SH-SY5Y (cell line): Measurements from ENCODE around the gene KPTN.

ENCODE experiments used
- GATA2 ChIP-seq: IDR thresholded peaks from 2 replicates; pipeline ENCODE4 v1.6.1; 2011; ENCODE audit warnings: mild to moderate bottlenecking, low read depth, low read length
- GATA3 ChIP-seq: IDR thresholded peaks from 2 replicates; pipeline ENCODE4 v1.6.1; 2011; ENCODE audit warnings: low read depth, mild to moderate bottlenecking, low read length, moderate library complexity

- TF ChIP-seq GATA2 = no peak
- no peak for TF ChIP-seq GATA3
These were observed 1.2 kb upstream of the KPTN start for GRCh38 chr19:47485210-47485609.
